HEK293 (cell line): ENCODE data around the gene DCDC1.

ENCODE experiments used
- CTCF ChIA-PET: fragments of 350-600 bp; formaldehyde crosslinking; extraction: SDS; loops from one replicate; lab custom pipeline; 2021; ENCODE audit warnings: antibody characterized with exemption; lab: Yijun Ruan, JAX
- POLR2A ChIA-PET: fragments of 300-600 bp; formaldehyde crosslinking; extraction: SDS; loops from one replicate; lab custom pipeline; 2020; ENCODE audit warnings: antibody characterized with exemption, inconsistent platforms; lab: Yijun Ruan, JAX
- H3K27ac ChIP-seq: fragments of 200-500 bp; sonication (Bioruptor generic); 2 replicates; pipeline ENCODE4 v1.5.1; 2014; ENCODE audit warnings: low read depth, low read length, control low read depth, inconsistent platforms; ENCODE audit errors: extremely low read depth
- H3K36me3 ChIP-seq, 2 experiments: fragments of 200-500 bp in 1 of 2; sonication (Bioruptor generic) in 1 of 2; 1 replicate in 1 of 2; 2 replicates in 1 of 2; pipeline ENCODE4 v1.5.1; 2014 to 2017; ENCODE audit warnings: inconsistent platforms in 2 of 2, low read length in 2 of 2; ENCODE audit not compliant: control insufficient read depth in 2 of 2, insufficient read depth in 1 of 2
- H3K4me1 ChIP-seq: fragments of 200-500 bp; sonication (Bioruptor generic); 2 replicates; pipeline ENCODE4 v1.5.1; 2014; ENCODE audit warnings: mild to moderate bottlenecking, low read length, inconsistent platforms; ENCODE audit not compliant: control insufficient read depth, insufficient read depth
- H3K4me3 ChIP-seq: 2 replicates; pipeline ENCODE4 v1.5.1; 2011; ENCODE audit warnings: low read depth, mild to moderate bottlenecking, control low read depth, low read length, moderate library complexity
- H3K9me3 ChIP-seq: fragments of 200-500 bp; sonication (Bioruptor generic); 2 replicates; pipeline ENCODE4 v1.5.1; 2014; ENCODE audit warnings: low read depth, low read length, inconsistent platforms; ENCODE audit not compliant: control insufficient read depth, insufficient read depth
- HOXC10 ChIP-seq: sonication (generic); formaldehyde crosslinking; IDR thresholded peaks from 2 replicates; pipeline ENCODE4 v1.8.1; 2023; ENCODE audit warnings: mild to moderate bottlenecking, missing genetic modification reagents
- MZF1 ChIP-seq: fragments of 450-650 bp; formaldehyde crosslinking; IDR thresholded peaks from 2 replicates; pipeline ENCODE4 v1.5.1; 2017; ENCODE audit warnings: missing biosample characterization, missing genetic modification characterization, borderline replicate concordance
- TSHZ1 ChIP-seq: fragments of 450-650 bp; formaldehyde crosslinking; IDR thresholded peaks from 2 replicates; pipeline ENCODE4 v1.5.1; 2016; ENCODE audit warnings: missing biosample characterization, missing genetic modification characterization, borderline replicate concordance
- ZEB2 ChIP-seq: fragments of 450-650 bp; formaldehyde crosslinking; IDR thresholded peaks from 2 replicates; pipeline ENCODE4 v1.5.1; 2016; ENCODE audit warnings: missing biosample characterization, missing genetic modification characterization
- ZNF146 ChIP-seq: fragments of 450-650 bp; formaldehyde crosslinking; IDR thresholded peaks from 2 replicates; pipeline ENCODE4 v1.5.1; 2016; ENCODE audit warnings: missing biosample characterization, missing genetic modification characterization
- ZNF202 ChIP-seq: fragments of 450-650 bp; formaldehyde crosslinking; IDR thresholded peaks from 2 replicates; pipeline ENCODE4 v1.5.1; 2016; ENCODE audit warnings: missing biosample characterization, missing genetic modification characterization, borderline replicate concordance
- ZNF26 ChIP-seq: fragments of 450-650 bp; formaldehyde crosslinking; IDR thresholded peaks from 2 replicates; pipeline ENCODE4 v1.5.1; 2016; ENCODE audit warnings: missing biosample characterization, missing genetic modification characterization
- ZNF280C ChIP-seq: fragments of 450-650 bp; formaldehyde crosslinking; IDR thresholded peaks from 2 replicates; pipeline ENCODE4 v1.5.1; 2016; ENCODE audit warnings: missing biosample characterization, missing genetic modification characterization
- ZNF335 ChIP-seq: fragments of 450-650 bp; formaldehyde crosslinking; conservative IDR thresholded peaks from 2 replicates; pipeline ENCODE4 v1.5.1; 2016; ENCODE audit warnings: missing biosample characterization, missing genetic modification characterization
- ZNF423 ChIP-seq: fragments of 450-650 bp; formaldehyde crosslinking; IDR thresholded peaks from 2 replicates; pipeline ENCODE4 v1.5.1; 2016; ENCODE audit warnings: missing biosample characterization, missing genetic modification characterization
- ZNF433 ChIP-seq: fragments of 450-650 bp; formaldehyde crosslinking; IDR thresholded peaks from 2 replicates; pipeline ENCODE4 v1.5.1; 2016; ENCODE audit warnings: missing biosample characterization, missing genetic modification characterization, low read depth
- ZNF449 ChIP-seq: fragments of 450-650 bp; formaldehyde crosslinking; IDR thresholded peaks from 2 replicates; pipeline ENCODE4 v1.5.1; 2017; ENCODE audit warnings: missing biosample characterization, mild to moderate bottlenecking, missing genetic modification characterization, moderate library complexity
- ZNF521 ChIP-seq: fragments of 450-650 bp; formaldehyde crosslinking; IDR thresholded peaks from 2 replicates; pipeline ENCODE4 v1.5.1; 2017; ENCODE audit warnings: missing biosample characterization, mild to moderate bottlenecking, missing genetic modification characterization
- ZNF596 ChIP-seq: fragments of 450-650 bp; IDR thresholded peaks from 2 replicates; pipeline ENCODE4 v1.5.0; 2018; ENCODE audit warnings: missing biosample characterization, mild to moderate bottlenecking, missing genetic modification characterization, moderate library complexity
- ZNF623 ChIP-seq: fragments of 450-650 bp; formaldehyde crosslinking; IDR thresholded peaks from 2 replicates; pipeline ENCODE4 v1.5.1; 2016; ENCODE audit warnings: missing biosample characterization, missing genetic modification characterization
- ZNF654 ChIP-seq: fragments of 450-650 bp; formaldehyde crosslinking; IDR thresholded peaks from 2 replicates; pipeline ENCODE4 v1.5.1; 2016; ENCODE audit warnings: low read depth, missing biosample characterization, missing genetic modification characterization
- ZNF658 ChIP-seq: fragments of 450-650 bp; formaldehyde crosslinking; IDR thresholded peaks from 2 replicates; pipeline ENCODE4; 2016; ENCODE audit warnings: missing biosample characterization, missing genetic modification characterization

The DCDC1 gene

GRCh38 chr11:30967579-30967978 lies 402.0 kb downstream of the DCDC1 start:
- H3K27ac ChIP-seq: no peak overlapping the region
- no peaks in the 10 kb centered on the region for H3K4me1 ChIP-seq
- H3K36me3 ChIP-seq: no peaks in the 10 kb centered on the region
- H3K9me3 ChIP-seq: no peaks in the 10 kb centered on the region
- H3K4me3 ChIP-seq: no peak overlapping the region
- CTCF ChIA-PET: no interaction called here
- TF ChIP-seq ZNF26 (no peak), TSHZ1 (no peak), ZNF623 (tag by site-specific recombination) (no peak), ZNF202 (tag by site-specific recombination) (no peak), HOXC10 (CRISPR knock-in tag) (no peak), ZNF658 (tag by site-specific recombination) (no peak), ZNF280C (tag by site-specific recombination) (no peak), ZEB2 (tag by site-specific recombination) (no peak), ZNF146 (tag by site-specific recombination) (no peak), MZF1 (tag by site-specific recombination) (no peak), ZNF335 (tag by site-specific recombination) (no peak), ZNF596 (no peak), ZNF433 (no peak), ZNF521 (tag by site-specific recombination) (no peak), ZNF449 (no peak), ZNF423 (no peak)
- TF ChIP-seq, all 188 proteins: peak for 0
- POLR2A ChIA-PET: no interaction called here

GRCh38 chr11:30960387-30960992 lies 409.0 kb downstream of the DCDC1 start:
- Histone ChIP-seq H3K36me3 (no peaks in the 10 kb centered on the region), H3K4me1 (no peaks in the 10 kb centered on the region), H3K4me3 (no peak overlapping the region), H3K9me3 (no peaks in the 10 kb centered on the region), H3K27ac (no peak overlapping the region)
- TF ChIP-seq ZNF521 (tag by site-specific recombination) (no peak), ZNF654 (peak; percentile 79)
- ChIA-PET CTCF (interaction anchor here (0.6 to 3.5 kb wide), 18 partner anchors 9 to 680 kb away, joined by 3 to 58 read pairs (median 4); no protein-coding TSS in a partner anchor), POLR2A (no interaction called here)
